Panc1 (cell line): ENCODE results near the gene PDZRN4.

Experiments
- POLR2AphosphoS5 ChIP-seq: IDR thresholded peaks from 2 replicates; pipeline ENCODE4 v1.6.1; 2012; ENCODE audit warnings: mild to moderate bottlenecking, low read depth, low read length, moderate library complexity
- SIN3A ChIP-seq: IDR thresholded peaks from 2 replicates; pipeline ENCODE4 v1.6.1; 2012; ENCODE audit warnings: low read depth, mild to moderate bottlenecking, low read length, moderate library complexity, borderline replicate concordance; ENCODE audit not compliant: insufficient read depth
- TF ChIP-seq, protein P1 (sequence below): fragments of 450-650 bp; IDR thresholded peaks from 2 replicates; pipeline ENCODE4 v1.5.1; 2017; ENCODE audit warnings: mild to moderate bottlenecking
- TF ChIP-seq, protein P2 (sequence below), 2 experiments: IDR thresholded peaks; 2 replicates each; pipeline ENCODE4 v1.6.1; 2011 to 2012; ENCODE audit warnings: low read depth in 2 of 2, control low read depth in 1 of 2, low read length in 1 of 2, mild to moderate bottlenecking in 1 of 2, moderate library complexity in 1 of 2; ENCODE audit not compliant: insufficient read depth in 1 of 2

DNA sequence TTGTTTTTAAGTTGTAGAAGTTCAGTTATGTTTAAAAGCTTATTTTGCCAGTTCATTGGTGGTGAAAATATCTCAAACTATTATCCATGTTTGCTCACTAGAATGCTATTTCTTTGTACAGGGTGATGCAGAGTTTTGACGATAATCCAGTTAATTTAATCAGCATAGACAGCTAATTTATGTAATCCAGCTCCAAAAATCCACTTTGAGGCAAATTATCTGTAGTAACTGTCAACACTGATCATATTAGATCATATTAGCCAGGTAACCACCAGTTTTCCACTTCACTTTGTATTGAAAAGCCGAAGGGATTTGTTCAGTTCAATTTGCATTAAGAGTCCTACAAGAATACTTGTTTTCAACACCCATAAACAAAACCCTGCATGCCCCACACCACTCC, 378.6 kb downstream of the PDZRN4 start:
- TF ChIP-seq, protein P1, sequence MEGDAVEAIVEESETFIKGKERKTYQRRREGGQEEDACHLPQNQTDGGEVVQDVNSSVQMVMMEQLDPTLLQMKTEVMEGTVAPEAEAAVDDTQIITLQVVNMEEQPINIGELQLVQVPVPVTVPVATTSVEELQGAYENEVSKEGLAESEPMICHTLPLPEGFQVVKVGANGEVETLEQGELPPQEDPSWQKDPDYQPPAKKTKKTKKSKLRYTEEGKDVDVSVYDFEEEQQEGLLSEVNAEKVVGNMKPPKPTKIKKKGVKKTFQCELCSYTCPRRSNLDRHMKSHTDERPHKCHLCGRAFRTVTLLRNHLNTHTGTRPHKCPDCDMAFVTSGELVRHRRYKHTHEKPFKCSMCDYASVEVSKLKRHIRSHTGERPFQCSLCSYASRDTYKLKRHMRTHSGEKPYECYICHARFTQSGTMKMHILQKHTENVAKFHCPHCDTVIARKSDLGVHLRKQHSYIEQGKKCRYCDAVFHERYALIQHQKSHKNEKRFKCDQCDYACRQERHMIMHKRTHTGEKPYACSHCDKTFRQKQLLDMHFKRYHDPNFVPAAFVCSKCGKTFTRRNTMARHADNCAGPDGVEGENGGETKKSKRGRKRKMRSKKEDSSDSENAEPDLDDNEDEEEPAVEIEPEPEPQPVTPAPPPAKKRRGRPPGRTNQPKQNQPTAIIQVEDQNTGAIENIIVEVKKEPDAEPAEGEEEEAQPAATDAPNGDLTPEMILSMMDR: no peak
- TF ChIP-seq POLR2AphosphoS5: no peak
- TF ChIP-seq, protein P2, sequence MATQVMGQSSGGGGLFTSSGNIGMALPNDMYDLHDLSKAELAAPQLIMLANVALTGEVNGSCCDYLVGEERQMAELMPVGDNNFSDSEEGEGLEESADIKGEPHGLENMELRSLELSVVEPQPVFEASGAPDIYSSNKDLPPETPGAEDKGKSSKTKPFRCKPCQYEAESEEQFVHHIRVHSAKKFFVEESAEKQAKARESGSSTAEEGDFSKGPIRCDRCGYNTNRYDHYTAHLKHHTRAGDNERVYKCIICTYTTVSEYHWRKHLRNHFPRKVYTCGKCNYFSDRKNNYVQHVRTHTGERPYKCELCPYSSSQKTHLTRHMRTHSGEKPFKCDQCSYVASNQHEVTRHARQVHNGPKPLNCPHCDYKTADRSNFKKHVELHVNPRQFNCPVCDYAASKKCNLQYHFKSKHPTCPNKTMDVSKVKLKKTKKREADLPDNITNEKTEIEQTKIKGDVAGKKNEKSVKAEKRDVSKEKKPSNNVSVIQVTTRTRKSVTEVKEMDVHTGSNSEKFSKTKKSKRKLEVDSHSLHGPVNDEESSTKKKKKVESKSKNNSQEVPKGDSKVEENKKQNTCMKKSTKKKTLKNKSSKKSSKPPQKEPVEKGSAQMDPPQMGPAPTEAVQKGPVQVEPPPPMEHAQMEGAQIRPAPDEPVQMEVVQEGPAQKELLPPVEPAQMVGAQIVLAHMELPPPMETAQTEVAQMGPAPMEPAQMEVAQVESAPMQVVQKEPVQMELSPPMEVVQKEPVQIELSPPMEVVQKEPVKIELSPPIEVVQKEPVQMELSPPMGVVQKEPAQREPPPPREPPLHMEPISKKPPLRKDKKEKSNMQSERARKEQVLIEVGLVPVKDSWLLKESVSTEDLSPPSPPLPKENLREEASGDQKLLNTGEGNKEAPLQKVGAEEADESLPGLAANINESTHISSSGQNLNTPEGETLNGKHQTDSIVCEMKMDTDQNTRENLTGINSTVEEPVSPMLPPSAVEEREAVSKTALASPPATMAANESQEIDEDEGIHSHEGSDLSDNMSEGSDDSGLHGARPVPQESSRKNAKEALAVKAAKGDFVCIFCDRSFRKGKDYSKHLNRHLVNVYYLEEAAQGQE (IDR thresholded peaks at IDR 0.05; ENCODE audit: insufficient read depth in 1 of 2, low read depth in 2 of 2, low read length in 1 of 2): no peak
- no peak for TF ChIP-seq SIN3A
